Peyer's patch (tissue), 4 donors: ENCODE results near the gene POMT1.

Source experiments
- POLR2A ChIP-seq, 2 donors: fragments of 450-650 bp; IDR thresholded peaks; one replicate each; pipeline ENCODE4 v1.5.1; 2017; ENCODE audit warnings: antibody characterized with exemption in 2 of 2, mild to moderate bottlenecking in 2 of 2, moderate library complexity in 2 of 2
- TF ChIP-seq, protein P1 (sequence below), 6 experiments: fragments of 450-650 bp in 4 of 6; fragments of 200-600 bp in 2 of 6; sonication (generic) in 1 of 6; IDR thresholded peaks; one replicate each; pipeline ENCODE4 v1.5.1; 2017 to 2019; ENCODE audit warnings: antibody characterized with exemption in 6 of 6, mild to moderate bottlenecking in 3 of 6, moderate library complexity in 1 of 6

DNA sequence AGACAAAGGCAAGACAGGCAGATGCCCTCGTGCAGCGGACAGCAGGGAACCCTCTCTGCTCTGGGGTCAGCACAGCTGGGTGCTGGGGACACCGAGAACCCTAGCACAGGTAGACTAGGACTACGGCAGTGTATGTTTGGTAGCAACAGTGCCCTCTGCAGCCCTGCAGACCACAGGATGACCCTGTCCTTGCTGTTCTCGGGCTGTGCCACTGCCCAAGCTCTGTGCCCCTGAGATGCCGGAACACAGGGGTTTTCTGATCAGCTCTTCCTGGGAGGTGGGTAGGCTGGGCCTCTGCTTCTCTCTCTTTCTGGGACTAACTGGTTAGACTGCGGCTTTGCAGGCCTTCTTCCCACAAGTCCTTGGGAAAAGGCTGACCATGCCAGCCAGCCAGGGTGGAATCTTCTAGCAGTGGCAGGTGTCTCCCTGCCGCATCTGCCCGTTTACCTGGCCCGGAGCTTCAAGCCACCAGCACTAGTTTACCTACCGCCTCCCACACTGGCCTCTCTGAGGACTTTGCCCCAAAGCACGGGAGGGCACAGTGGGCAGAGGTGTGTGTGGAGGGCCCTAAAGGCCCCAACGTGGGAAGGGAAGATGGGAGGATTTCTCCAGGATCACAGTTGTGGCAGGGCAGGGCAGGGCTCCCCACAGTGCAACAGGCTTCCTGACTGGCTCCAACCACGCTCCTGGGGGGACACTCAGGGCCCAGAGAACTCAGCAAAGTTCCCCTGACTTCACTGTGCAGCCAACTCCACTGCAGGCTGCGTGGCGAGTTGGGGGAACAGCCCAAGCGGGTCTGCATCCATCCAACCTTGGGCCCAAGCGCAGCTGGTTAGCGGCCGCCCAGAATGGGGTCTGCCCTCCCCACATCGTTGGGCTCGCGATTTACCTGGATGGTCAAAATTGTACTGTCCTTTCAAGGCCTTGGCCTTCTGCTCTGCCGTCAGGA lies 27.2 kb downstream of the POMT1 start:
- TF ChIP-seq, protein P1, sequence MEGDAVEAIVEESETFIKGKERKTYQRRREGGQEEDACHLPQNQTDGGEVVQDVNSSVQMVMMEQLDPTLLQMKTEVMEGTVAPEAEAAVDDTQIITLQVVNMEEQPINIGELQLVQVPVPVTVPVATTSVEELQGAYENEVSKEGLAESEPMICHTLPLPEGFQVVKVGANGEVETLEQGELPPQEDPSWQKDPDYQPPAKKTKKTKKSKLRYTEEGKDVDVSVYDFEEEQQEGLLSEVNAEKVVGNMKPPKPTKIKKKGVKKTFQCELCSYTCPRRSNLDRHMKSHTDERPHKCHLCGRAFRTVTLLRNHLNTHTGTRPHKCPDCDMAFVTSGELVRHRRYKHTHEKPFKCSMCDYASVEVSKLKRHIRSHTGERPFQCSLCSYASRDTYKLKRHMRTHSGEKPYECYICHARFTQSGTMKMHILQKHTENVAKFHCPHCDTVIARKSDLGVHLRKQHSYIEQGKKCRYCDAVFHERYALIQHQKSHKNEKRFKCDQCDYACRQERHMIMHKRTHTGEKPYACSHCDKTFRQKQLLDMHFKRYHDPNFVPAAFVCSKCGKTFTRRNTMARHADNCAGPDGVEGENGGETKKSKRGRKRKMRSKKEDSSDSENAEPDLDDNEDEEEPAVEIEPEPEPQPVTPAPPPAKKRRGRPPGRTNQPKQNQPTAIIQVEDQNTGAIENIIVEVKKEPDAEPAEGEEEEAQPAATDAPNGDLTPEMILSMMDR (IDR thresholded peaks at IDR 0.05), result no peak
- TF ChIP-seq POLR2A (IDR thresholded peaks at IDR 0.05), result no peak
